BLaER1 (cell line): Measurements from ENCODE around the gene COL12A1.

Source experiments
- H3K27ac ChIP-seq: shearing (Covaris generic); formaldehyde crosslinking; 2 replicates; pipeline ENCODE4 v1.8.1; 2022
- H3K27me3 ChIP-seq: shearing (Covaris generic); formaldehyde crosslinking; 2 replicates; pipeline ENCODE4 v1.8.1; 2022
- H3K36me3 ChIP-seq: shearing (Covaris generic); formaldehyde crosslinking; 2 replicates; pipeline ENCODE4 v1.8.1; 2022
- H3K4me1 ChIP-seq: shearing (Covaris generic); formaldehyde crosslinking; 2 replicates; pipeline ENCODE4 v1.8.1; 2022
- H3K4me2 ChIP-seq: shearing (Covaris generic); formaldehyde crosslinking; 2 replicates; pipeline ENCODE4 v1.8.1; 2022
- H3K4me3 ChIP-seq: shearing (Covaris generic); formaldehyde crosslinking; 2 replicates; pipeline ENCODE4 v1.8.1; 2022
- H3K9ac ChIP-seq: shearing (Covaris generic); formaldehyde crosslinking; 2 replicates; pipeline ENCODE4 v1.8.1; 2022
- H3K9me3 ChIP-seq: shearing (Covaris generic); formaldehyde crosslinking; 2 replicates; pipeline ENCODE4 v1.8.1; 2022
- H4K20me1 ChIP-seq: shearing (Covaris generic); formaldehyde crosslinking; 2 replicates; pipeline ENCODE4 v1.8.1; 2022
- Cebpa-rat ChIP-seq: shearing (Covaris generic); IDR thresholded peaks from 2 replicates; pipeline ENCODE4 v1.8.1; 2022

The COL12A1 gene

GRCh38 chr6:75183099-75183541 is 22.7 kb downstream of the COL12A1 start:
- TF ChIP-seq Cebpa-rat = no peak
- no peak overlapping the region for H3K4me3 ChIP-seq
- H3K9me3 ChIP-seq = no peaks in the 10 kb centered on the region
- no peaks in the 10 kb centered on the region for H4K20me1 ChIP-seq
- H3K4me2 ChIP-seq = no peak overlapping the region
- H3K27me3 ChIP-seq = no peaks in the 10 kb centered on the region
- H3K4me1 ChIP-seq = 0 out of 2 replicates have a peak, but pooled peaks cover 5% of the 10 kb centered on the region
- no peak overlapping the region for H3K9ac ChIP-seq
- H3K36me3 ChIP-seq = no peaks in the 10 kb centered on the region
- no peak overlapping the region for H3K27ac ChIP-seq

GRCh38 chr6:75180864-75181263 is 25.0 kb downstream of the COL12A1 start:
- no peaks in the 10 kb centered on the region for H4K20me1 ChIP-seq
- H3K4me3 ChIP-seq = no peak overlapping the region
- no peaks in the 10 kb centered on the region for H3K9me3 ChIP-seq
- H3K27ac ChIP-seq = no peak overlapping the region
- no peak for TF ChIP-seq Cebpa-rat
- H3K36me3 ChIP-seq = no peaks in the 10 kb centered on the region
- H3K27me3 ChIP-seq = no peaks in the 10 kb centered on the region
- 0 out of 2 replicates have a peak, but pooled peaks cover 6% of the 10 kb centered on the region for H3K4me1 ChIP-seq
- no peak overlapping the region for H3K4me2 ChIP-seq
- no peak overlapping the region for H3K9ac ChIP-seq

GRCh38 chr6:75178757-75179156 is 27.1 kb downstream of the COL12A1 start:
- Histone ChIP-seq H3K9ac (no peak overlapping the region), H3K4me2 (no peak overlapping the region), H3K4me1 (0 out of 2 replicates have a peak, but pooled peaks cover 9% of the 10 kb centered on the region), H4K20me1 (no peaks in the 10 kb centered on the region), H3K9me3 (no peaks in the 10 kb centered on the region), H3K27ac (no peak overlapping the region), H3K27me3 (no peaks in the 10 kb centered on the region), H3K36me3 (no peaks in the 10 kb centered on the region), H3K4me3 (no peak overlapping the region)
- no peak for TF ChIP-seq Cebpa-rat

GRCh38 chr6:75176076-75176582 is 29.7 kb downstream of the COL12A1 start:
- H3K36me3 ChIP-seq = no peaks in the 10 kb centered on the region
- H3K4me1 ChIP-seq = 0 out of 2 replicates have a peak, but pooled peaks cover 9% of the 10 kb centered on the region
- H3K9me3 ChIP-seq = no peaks in the 10 kb centered on the region
- H3K4me2 ChIP-seq = no peak overlapping the region
- no peak for TF ChIP-seq Cebpa-rat
- no peak overlapping the region for H3K4me3 ChIP-seq
- H3K27ac ChIP-seq = no peak overlapping the region
- no peaks in the 10 kb centered on the region for H4K20me1 ChIP-seq
- no peak overlapping the region for H3K9ac ChIP-seq
- no peaks in the 10 kb centered on the region for H3K27me3 ChIP-seq

- Histone ChIP-seq H3K9me3 (no peaks in the 10 kb centered on the region), H3K4me1 (0 out of 2 replicates have a peak, but pooled peaks cover 3% of the 10 kb centered on the region), H3K27me3 (no peaks in the 10 kb centered on the region), H3K36me3 (no peaks in the 10 kb centered on the region), H3K4me2 (no peak overlapping the region), H3K27ac (no peak overlapping the region), H3K9ac (no peak overlapping the region), H3K4me3 (no peak overlapping the region), H4K20me1 (no peaks in the 10 kb centered on the region)
- no peak for TF ChIP-seq Cebpa-rat
These were observed 33.9 kb downstream of the COL12A1 start for GRCh38 chr6:75171986-75172385.

- Histone ChIP-seq H3K27ac (no peak overlapping the region), H4K20me1 (no peaks in the 10 kb centered on the region), H3K4me3 (no peak overlapping the region), H3K4me2 (no peak overlapping the region), H3K27me3 (no peaks in the 10 kb centered on the region), H3K9me3 (no peaks in the 10 kb centered on the region), H3K9ac (no peak overlapping the region), H3K4me1 (0 out of 2 replicates have a peak, but pooled peaks cover 3% of the 10 kb centered on the region), H3K36me3 (no peaks in the 10 kb centered on the region)
- no peak for TF ChIP-seq Cebpa-rat
These were observed 34.3 kb downstream of the COL12A1 start for GRCh38 chr6:75171567-75171966.

- no peak overlapping the region for H3K27ac ChIP-seq
- no peak overlapping the region for H3K9ac ChIP-seq
- no peaks in the 10 kb centered on the region for H4K20me1 ChIP-seq
- H3K27me3 ChIP-seq = no peaks in the 10 kb centered on the region
- no peak for TF ChIP-seq Cebpa-rat
- no peak overlapping the region for H3K4me3 ChIP-seq
- H3K4me1 ChIP-seq = 0 out of 2 replicates have a peak, but pooled peaks cover 3% of the 10 kb centered on the region
- H3K9me3 ChIP-seq = no peaks in the 10 kb centered on the region
- H3K36me3 ChIP-seq = no peaks in the 10 kb centered on the region
- H3K4me2 ChIP-seq = no peak overlapping the region
These were observed 34.9 kb downstream of the COL12A1 start for GRCh38 chr6:75170691-75171560.

- Histone ChIP-seq H3K27ac (no peak overlapping the region), H3K9me3 (no peaks in the 10 kb centered on the region), H4K20me1 (no peaks in the 10 kb centered on the region), H3K36me3 (no peaks in the 10 kb centered on the region), H3K27me3 (no peaks in the 10 kb centered on the region), H3K9ac (no peak overlapping the region), H3K4me1 (no peaks in the 10 kb centered on the region), H3K4me3 (no peak overlapping the region), H3K4me2 (no peak overlapping the region)
- TF ChIP-seq Cebpa-rat = no peak
These were observed 35.9 kb downstream of the COL12A1 start for GRCh38 chr6:75169689-75170586.

- Histone ChIP-seq H3K27ac (no peak overlapping the region), H3K4me1 (no peaks in the 10 kb centered on the region), H3K4me3 (no peak overlapping the region), H3K36me3 (no peaks in the 10 kb centered on the region), H3K9me3 (no peaks in the 10 kb centered on the region), H3K27me3 (no peaks in the 10 kb centered on the region), H3K9ac (no peak overlapping the region), H3K4me2 (no peak overlapping the region), H4K20me1 (no peaks in the 10 kb centered on the region)
- TF ChIP-seq Cebpa-rat = no peak
These were observed 38.0 kb downstream of the COL12A1 start for GRCh38 chr6:75167851-75168250.
